ENCODE data around the gene TRABD.

DNA sequence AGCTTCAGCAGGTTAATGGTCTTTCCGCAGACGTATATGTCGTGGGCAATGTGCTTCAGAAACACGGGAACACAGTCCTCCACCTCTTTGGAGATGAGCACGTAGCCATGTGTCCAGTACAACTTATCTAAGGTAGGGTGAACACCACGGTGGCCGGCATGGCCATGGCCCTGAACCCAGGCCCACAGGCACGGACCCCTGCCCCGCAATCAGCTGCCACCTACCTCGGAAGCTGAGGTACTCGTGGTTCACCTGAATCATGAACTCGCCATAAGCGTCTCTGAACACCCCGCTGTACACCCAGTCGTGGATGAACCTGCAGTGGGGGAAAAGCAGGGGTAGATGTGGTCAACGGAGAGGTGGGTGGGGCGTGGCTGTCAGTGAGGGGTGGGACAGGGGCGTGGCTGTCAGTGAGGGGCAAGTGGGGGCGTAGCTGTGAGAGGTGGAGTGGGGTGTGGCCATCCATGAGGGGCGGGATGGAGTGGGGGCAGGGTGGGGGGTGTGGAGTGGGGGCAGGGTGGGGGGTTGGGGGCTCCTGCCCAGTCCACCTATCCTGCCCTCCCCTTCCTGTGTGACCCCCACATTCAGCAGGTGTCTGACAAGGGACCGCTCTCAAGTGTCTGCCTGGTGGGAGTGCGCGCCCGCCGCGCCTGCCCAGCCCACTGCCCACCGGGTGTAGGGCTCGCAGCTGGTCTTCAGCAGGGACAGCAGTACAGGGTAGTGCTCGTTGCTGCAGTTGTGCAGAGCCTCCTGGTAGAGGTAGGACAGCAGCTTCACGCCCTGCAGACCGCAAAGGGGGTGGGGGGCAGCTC, 40.6 kb downstream of the TRABD start:
- TF ChIP-seq POLR2AphosphoS5 (IDR thresholded peaks at IDR 0.05; ENCODE audit: low read depth, low read length): no peak
- TF ChIP-seq, protein P1, sequence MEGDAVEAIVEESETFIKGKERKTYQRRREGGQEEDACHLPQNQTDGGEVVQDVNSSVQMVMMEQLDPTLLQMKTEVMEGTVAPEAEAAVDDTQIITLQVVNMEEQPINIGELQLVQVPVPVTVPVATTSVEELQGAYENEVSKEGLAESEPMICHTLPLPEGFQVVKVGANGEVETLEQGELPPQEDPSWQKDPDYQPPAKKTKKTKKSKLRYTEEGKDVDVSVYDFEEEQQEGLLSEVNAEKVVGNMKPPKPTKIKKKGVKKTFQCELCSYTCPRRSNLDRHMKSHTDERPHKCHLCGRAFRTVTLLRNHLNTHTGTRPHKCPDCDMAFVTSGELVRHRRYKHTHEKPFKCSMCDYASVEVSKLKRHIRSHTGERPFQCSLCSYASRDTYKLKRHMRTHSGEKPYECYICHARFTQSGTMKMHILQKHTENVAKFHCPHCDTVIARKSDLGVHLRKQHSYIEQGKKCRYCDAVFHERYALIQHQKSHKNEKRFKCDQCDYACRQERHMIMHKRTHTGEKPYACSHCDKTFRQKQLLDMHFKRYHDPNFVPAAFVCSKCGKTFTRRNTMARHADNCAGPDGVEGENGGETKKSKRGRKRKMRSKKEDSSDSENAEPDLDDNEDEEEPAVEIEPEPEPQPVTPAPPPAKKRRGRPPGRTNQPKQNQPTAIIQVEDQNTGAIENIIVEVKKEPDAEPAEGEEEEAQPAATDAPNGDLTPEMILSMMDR (IDR thresholded peaks at IDR 0.05): no peak
- TF ChIP-seq, protein P2, sequence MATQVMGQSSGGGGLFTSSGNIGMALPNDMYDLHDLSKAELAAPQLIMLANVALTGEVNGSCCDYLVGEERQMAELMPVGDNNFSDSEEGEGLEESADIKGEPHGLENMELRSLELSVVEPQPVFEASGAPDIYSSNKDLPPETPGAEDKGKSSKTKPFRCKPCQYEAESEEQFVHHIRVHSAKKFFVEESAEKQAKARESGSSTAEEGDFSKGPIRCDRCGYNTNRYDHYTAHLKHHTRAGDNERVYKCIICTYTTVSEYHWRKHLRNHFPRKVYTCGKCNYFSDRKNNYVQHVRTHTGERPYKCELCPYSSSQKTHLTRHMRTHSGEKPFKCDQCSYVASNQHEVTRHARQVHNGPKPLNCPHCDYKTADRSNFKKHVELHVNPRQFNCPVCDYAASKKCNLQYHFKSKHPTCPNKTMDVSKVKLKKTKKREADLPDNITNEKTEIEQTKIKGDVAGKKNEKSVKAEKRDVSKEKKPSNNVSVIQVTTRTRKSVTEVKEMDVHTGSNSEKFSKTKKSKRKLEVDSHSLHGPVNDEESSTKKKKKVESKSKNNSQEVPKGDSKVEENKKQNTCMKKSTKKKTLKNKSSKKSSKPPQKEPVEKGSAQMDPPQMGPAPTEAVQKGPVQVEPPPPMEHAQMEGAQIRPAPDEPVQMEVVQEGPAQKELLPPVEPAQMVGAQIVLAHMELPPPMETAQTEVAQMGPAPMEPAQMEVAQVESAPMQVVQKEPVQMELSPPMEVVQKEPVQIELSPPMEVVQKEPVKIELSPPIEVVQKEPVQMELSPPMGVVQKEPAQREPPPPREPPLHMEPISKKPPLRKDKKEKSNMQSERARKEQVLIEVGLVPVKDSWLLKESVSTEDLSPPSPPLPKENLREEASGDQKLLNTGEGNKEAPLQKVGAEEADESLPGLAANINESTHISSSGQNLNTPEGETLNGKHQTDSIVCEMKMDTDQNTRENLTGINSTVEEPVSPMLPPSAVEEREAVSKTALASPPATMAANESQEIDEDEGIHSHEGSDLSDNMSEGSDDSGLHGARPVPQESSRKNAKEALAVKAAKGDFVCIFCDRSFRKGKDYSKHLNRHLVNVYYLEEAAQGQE (IDR thresholded peaks at IDR 0.05; ENCODE audit: insufficient read depth in 1 of 2, low read depth in 2 of 2, low read length in 1 of 2): no peak
